ENCODE results near the gene INTS4.
"Not testable (repeated sequence)": the region's sequence is repeated elsewhere in the genome, so short reads cannot be mapped to it uniquely, and the experiment has no call there.

INTS4 gene

DNA sequence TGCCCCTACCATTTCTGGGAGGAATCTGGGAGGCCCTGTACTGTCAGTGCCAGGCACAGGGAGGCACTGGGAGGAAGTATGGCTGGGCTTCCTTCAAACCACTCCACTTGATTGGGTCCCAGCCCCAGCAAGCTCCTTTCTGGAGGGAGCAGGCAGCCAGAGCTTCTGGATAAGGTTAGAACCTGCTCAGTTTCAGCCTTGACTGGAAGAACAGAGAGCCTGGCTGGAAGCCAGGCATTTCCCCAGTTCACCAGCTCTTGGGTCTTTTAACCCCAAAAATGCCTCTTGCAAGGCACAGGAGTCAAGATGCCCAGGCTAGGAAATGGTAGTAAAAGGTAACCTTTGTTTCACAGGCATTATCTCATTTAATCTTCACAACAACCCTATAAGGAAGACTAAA, 37.6 kb upstream of the INTS4 start:
- DNase-seq (ENCODE audit: low read depth in 2 of 2) = peak in 1 of 2 donors; percentile 63
- TF ChIP-seq, protein P1, sequence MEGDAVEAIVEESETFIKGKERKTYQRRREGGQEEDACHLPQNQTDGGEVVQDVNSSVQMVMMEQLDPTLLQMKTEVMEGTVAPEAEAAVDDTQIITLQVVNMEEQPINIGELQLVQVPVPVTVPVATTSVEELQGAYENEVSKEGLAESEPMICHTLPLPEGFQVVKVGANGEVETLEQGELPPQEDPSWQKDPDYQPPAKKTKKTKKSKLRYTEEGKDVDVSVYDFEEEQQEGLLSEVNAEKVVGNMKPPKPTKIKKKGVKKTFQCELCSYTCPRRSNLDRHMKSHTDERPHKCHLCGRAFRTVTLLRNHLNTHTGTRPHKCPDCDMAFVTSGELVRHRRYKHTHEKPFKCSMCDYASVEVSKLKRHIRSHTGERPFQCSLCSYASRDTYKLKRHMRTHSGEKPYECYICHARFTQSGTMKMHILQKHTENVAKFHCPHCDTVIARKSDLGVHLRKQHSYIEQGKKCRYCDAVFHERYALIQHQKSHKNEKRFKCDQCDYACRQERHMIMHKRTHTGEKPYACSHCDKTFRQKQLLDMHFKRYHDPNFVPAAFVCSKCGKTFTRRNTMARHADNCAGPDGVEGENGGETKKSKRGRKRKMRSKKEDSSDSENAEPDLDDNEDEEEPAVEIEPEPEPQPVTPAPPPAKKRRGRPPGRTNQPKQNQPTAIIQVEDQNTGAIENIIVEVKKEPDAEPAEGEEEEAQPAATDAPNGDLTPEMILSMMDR (IDR thresholded peaks at IDR 0.05; ENCODE audit: low read depth, low read length) = no peak
- H3K4me3 ChIP-seq (replicated peaks in 1 of 2; ENCODE audit: low read depth in 2 of 2, low read length in 2 of 2) = no peak overlapping the region

- no peak for DNase-seq (ENCODE audit: low read depth in 2 of 2)
- TF ChIP-seq, protein P1 (IDR thresholded peaks at IDR 0.05; ENCODE audit: low read depth, low read length) = no peak
These were observed 37.2 kb upstream of the INTS4 start for GRCh38 chr11:78031629-78032028.

GRCh38 chr11:78030429-78031325, 36.2 kb upstream of the INTS4 start:
- TF ChIP-seq, protein P1 (IDR thresholded peaks at IDR 0.05; ENCODE audit: low read depth, low read length) = no peak
- peak; percentile 36 to 92 for DNase-seq (ENCODE audit: low read depth in 2 of 2)
- H3K4me3 ChIP-seq (replicated peaks in 1 of 2; ENCODE audit: low read depth in 2 of 2, low read length in 2 of 2) = no peak overlapping the region

More at GRCh38 chr11:78031629-78032028, 37.2 kb upstream of the INTS4 start:
- no peak overlapping the region for H3K4me3 ChIP-seq (replicated peaks in 1 of 2; ENCODE audit: low read depth in 2 of 2, low read length in 2 of 2)

GRCh38 chr11:78028423-78028822, 34.0 kb upstream of the INTS4 start:
- H3K4me3 ChIP-seq (replicated peaks in 1 of 2; ENCODE audit: low read depth in 2 of 2, low read length in 2 of 2) = not testable (repeated sequence)
- DNase-seq (ENCODE audit: low read depth in 2 of 2) = peak in 1 of 2 donors; percentile 32

DNA sequence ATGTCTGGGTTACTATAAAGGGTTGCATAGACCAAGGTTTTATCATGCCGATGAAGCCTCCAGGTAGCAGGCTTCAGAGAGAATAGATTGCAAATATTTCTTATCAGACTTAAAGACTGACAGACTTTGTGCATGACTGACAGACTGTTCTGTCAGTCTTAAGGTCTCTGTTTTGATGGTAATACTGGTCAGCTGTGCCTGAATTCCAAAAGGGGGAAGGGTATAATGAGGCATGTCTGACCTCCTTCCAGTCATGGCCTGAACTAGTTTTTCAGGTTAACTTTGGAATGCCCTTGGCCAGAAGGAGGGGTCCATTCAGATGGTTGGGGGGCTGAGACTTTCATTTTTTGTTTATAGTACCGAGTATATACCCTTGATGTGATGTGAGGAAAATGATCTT, 33.3 kb upstream of the INTS4 start:
- no peak overlapping the region for H3K4me3 ChIP-seq (replicated peaks in 1 of 2; ENCODE audit: low read depth in 2 of 2, low read length in 2 of 2)
- DNase-seq (ENCODE audit: low read depth in 2 of 2) = no peak
- TF ChIP-seq, protein P1 (IDR thresholded peaks at IDR 0.05; ENCODE audit: low read depth, low read length) = no peak

DNA sequence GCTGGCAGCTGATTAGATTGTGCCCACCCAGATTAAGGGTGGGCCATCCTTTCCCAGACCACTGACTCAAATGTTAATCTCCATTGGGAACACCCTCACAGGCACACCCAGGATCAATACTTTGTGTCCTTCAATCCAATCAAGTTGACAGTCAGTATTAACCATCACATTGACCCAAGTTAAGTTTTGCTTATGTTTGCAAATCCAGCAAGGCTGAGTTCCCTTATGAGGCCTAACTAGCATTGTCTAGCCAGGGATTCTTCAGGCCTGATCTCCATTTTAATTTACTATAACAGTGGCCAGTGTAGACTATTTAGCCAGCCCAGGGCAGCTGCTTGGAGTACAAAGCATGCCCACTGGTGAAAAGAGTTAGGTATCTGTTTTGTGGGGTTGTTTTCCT, 30.9 kb upstream of the INTS4 start:
- DNase-seq (ENCODE audit: low read depth in 2 of 2) = no peak
- no peak overlapping the region for H3K4me3 ChIP-seq (replicated peaks in 1 of 2; ENCODE audit: low read depth in 2 of 2, low read length in 2 of 2)
- TF ChIP-seq, protein P1 (IDR thresholded peaks at IDR 0.05; ENCODE audit: low read depth, low read length) = no peak

DNA sequence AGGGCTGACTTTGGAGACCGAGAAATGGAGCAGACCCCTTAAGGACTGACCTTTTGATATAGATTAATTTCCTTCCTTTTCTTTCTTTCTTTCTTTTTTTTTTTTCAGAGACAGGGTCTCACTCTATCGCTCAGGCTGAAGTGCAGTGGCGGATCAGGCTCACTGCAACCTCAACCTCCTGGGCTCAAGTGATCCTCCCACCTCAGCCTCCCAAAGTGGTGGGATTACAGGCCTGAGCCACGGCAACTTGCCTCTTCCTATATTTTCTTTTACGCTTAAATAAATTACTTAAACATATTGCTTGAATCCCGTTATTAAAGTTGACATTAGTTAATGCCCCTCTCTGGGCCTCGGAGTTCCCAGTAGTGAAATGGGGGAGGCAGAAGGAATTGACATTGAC, 29.0 kb upstream of the INTS4 start:
- DNase-seq (ENCODE audit: low read depth in 2 of 2) = no peak
- TF ChIP-seq, protein P1 (IDR thresholded peaks at IDR 0.05; ENCODE audit: low read depth, low read length) = no peak
- peak overlapping the region; percentile 44 to 57 for H3K4me3 ChIP-seq (replicated peaks in 1 of 2; ENCODE audit: low read depth in 2 of 2, low read length in 2 of 2)
